ENCODE data around the gene DRD3.

Gene DRD3

GRCh38 chr3:114092151-114093015 is 86.5 kb downstream of the DRD3 start:
- Histone ChIP-seq H3K9me3 (ENCODE audit: insufficient read depth, low read depth, low read length) (no peaks in the 10 kb centered on the region), H3K9ac (ENCODE audit: low read depth, low read length) (no peak overlapping the region), H3K4me3 (ENCODE audit: low read length) (no peak overlapping the region), H3K27ac (ENCODE audit: low read length) (no peak overlapping the region), H3K4me1 (ENCODE audit: insufficient read depth, low read length) (0 out of 2 replicates have a peak, but pooled peaks cover 5% of the 10 kb centered on the region), H3K27me3 (ENCODE audit: insufficient read depth, low read length) (no peaks in the 10 kb centered on the region), H3K36me3 (ENCODE audit: insufficient read depth, low read depth, low read length) (peaks cover 6% of the 10 kb centered on the region; the same call in 1 of the 2 replicates)

- Histone ChIP-seq H3K4me1 (ENCODE audit: insufficient read depth, low read length) (no peaks in the 10 kb centered on the region), H3K9ac (ENCODE audit: low read depth, low read length) (no peak overlapping the region), H3K36me3 (ENCODE audit: insufficient read depth, low read depth, low read length) (peaks cover 31% of the 10 kb centered on the region), H3K9me3 (ENCODE audit: insufficient read depth, low read depth, low read length) (no peaks in the 10 kb centered on the region), H3K4me3 (ENCODE audit: low read length) (no peak overlapping the region), H3K27me3 (ENCODE audit: insufficient read depth, low read length) (no peaks in the 10 kb centered on the region), H3K27ac (ENCODE audit: low read length) (no peak overlapping the region)
Observed at GRCh38 chr3:114089675-114090074, 89.2 kb downstream of the DRD3 start.

GRCh38 chr3:114086356-114086755 is 92.5 kb downstream of the DRD3 start:
- H3K27ac ChIP-seq (ENCODE audit: low read length) = no peak overlapping the region
- no peak overlapping the region for H3K9ac ChIP-seq (ENCODE audit: low read depth, low read length)
- no peaks in the 10 kb centered on the region for H3K4me1 ChIP-seq (ENCODE audit: insufficient read depth, low read length)
- peaks cover 63% of the 10 kb centered on the region for H3K36me3 ChIP-seq (ENCODE audit: insufficient read depth, low read depth, low read length)
- no peaks in the 10 kb centered on the region for H3K27me3 ChIP-seq (ENCODE audit: insufficient read depth, low read length)
- no peak overlapping the region for H3K4me3 ChIP-seq (ENCODE audit: low read length)
- H3K9me3 ChIP-seq (ENCODE audit: insufficient read depth, low read depth, low read length) = no peaks in the 10 kb centered on the region

GRCh38 chr3:114083112-114083511 is 95.7 kb downstream of the DRD3 start:
- H3K36me3 ChIP-seq (ENCODE audit: insufficient read depth, low read depth, low read length) = peaks cover 96% of the 10 kb centered on the region
- no peak overlapping the region for H3K4me3 ChIP-seq (ENCODE audit: low read length)
- H3K4me1 ChIP-seq (ENCODE audit: insufficient read depth, low read length) = no peaks in the 10 kb centered on the region
- no peak overlapping the region for H3K9ac ChIP-seq (ENCODE audit: low read depth, low read length)
- H3K27ac ChIP-seq (ENCODE audit: low read length) = no peak overlapping the region
- H3K27me3 ChIP-seq (ENCODE audit: insufficient read depth, low read length) = no peaks in the 10 kb centered on the region
- no peaks in the 10 kb centered on the region for H3K9me3 ChIP-seq (ENCODE audit: insufficient read depth, low read depth, low read length)

GRCh38 chr3:114081037-114081436 is 97.8 kb downstream of the DRD3 start:
- no peak overlapping the region for H3K27ac ChIP-seq (ENCODE audit: low read length)

GRCh38 chr3:114080201-114080600 is 98.7 kb downstream of the DRD3 start:
- Histone ChIP-seq H3K9me3 (ENCODE audit: insufficient read depth, low read depth, low read length) (no peaks in the 10 kb centered on the region), H3K4me3 (ENCODE audit: low read length) (no peak overlapping the region), H3K36me3 (ENCODE audit: insufficient read depth, low read depth, low read length) (peaks cover 96% of the 10 kb centered on the region), H3K4me1 (ENCODE audit: insufficient read depth, low read length) (no peaks in the 10 kb centered on the region), H3K27me3 (ENCODE audit: insufficient read depth, low read length) (no peaks in the 10 kb centered on the region), H3K9ac (ENCODE audit: low read depth, low read length) (no peak overlapping the region), H3K27ac (ENCODE audit: low read length) (no peak overlapping the region)

More at GRCh38 chr3:114081037-114081436, 97.8 kb downstream of the DRD3 start:
- no peaks in the 10 kb centered on the region for H3K27me3 ChIP-seq (ENCODE audit: insufficient read depth, low read length)
- no peaks in the 10 kb centered on the region for H3K4me1 ChIP-seq (ENCODE audit: insufficient read depth, low read length)
- H3K9ac ChIP-seq (ENCODE audit: low read depth, low read length) = no peak overlapping the region
- H3K36me3 ChIP-seq (ENCODE audit: insufficient read depth, low read depth, low read length) = peaks cover 96% of the 10 kb centered on the region
- H3K4me3 ChIP-seq (ENCODE audit: low read length) = no peak overlapping the region
- no peaks in the 10 kb centered on the region for H3K9me3 ChIP-seq (ENCODE audit: insufficient read depth, low read depth, low read length)

- no peaks in the 10 kb centered on the region for H3K27me3 ChIP-seq (ENCODE audit: insufficient read depth, low read length)
- no peak overlapping the region for H3K9ac ChIP-seq (ENCODE audit: low read depth, low read length)
- H3K9me3 ChIP-seq (ENCODE audit: insufficient read depth, low read depth, low read length) = no peaks in the 10 kb centered on the region
- H3K4me1 ChIP-seq (ENCODE audit: insufficient read depth, low read length) = no peaks in the 10 kb centered on the region
- H3K36me3 ChIP-seq (ENCODE audit: insufficient read depth, low read depth, low read length) = peaks cover 97% of the 10 kb centered on the region
- no peak overlapping the region for H3K4me3 ChIP-seq (ENCODE audit: low read length)
- H3K27ac ChIP-seq (ENCODE audit: low read length) = no peak overlapping the region
Observed at GRCh38 chr3:114079761-114080160, 99.1 kb downstream of the DRD3 start.

GRCh38 chr3:114078126-114078525 is 100.7 kb downstream of the DRD3 start:
- Histone ChIP-seq H3K27ac (ENCODE audit: low read length) (no peak overlapping the region), H3K9me3 (ENCODE audit: insufficient read depth, low read depth, low read length) (no peaks in the 10 kb centered on the region), H3K36me3 (ENCODE audit: insufficient read depth, low read depth, low read length) (peaks cover 98% of the 10 kb centered on the region), H3K27me3 (ENCODE audit: insufficient read depth, low read length) (no peaks in the 10 kb centered on the region), H3K9ac (ENCODE audit: low read depth, low read length) (no peak overlapping the region), H3K4me1 (ENCODE audit: insufficient read depth, low read length) (no peaks in the 10 kb centered on the region), H3K4me3 (ENCODE audit: low read length) (no peak overlapping the region)
